HG02973 (cell line): Measurements from ENCODE around the gene AGBL4.
A peak's percentile ranks its signal among the peaks of the same experiment; 100 is the strongest.

Experiments
- ATAC-seq: cut with Tn5 transposase; IDR thresholded peaks from one replicate; pipeline ENCODE4 v1.9.1; 2021; ENCODE audit warnings: moderate library complexity; ENCODE audit not compliant: unreplicated experiment

AGBL4 gene

GRCh38 chr1:48619539-48619938, 1404.2 kb downstream of the AGBL4 start:
- ATAC-seq = no peak

- ATAC-seq = no peak
Observed at GRCh38 chr1:48617252-48617651, 1406.5 kb downstream of the AGBL4 start.

- ATAC-seq = no peak
Observed at GRCh38 chr1:48616710-48617109, 1407.0 kb downstream of the AGBL4 start.

- ATAC-seq = no peak
Observed at GRCh38 chr1:48611841-48612240, 1411.9 kb downstream of the AGBL4 start.

- no peak for ATAC-seq
Observed at GRCh38 chr1:48610628-48611542, 1412.9 kb downstream of the AGBL4 start.

- no peak for ATAC-seq
Observed at GRCh38 chr1:48608882-48609281, 1414.9 kb downstream of the AGBL4 start.

GRCh38 chr1:48603222-48603621, 1420.5 kb downstream of the AGBL4 start:
- no peak for ATAC-seq

- no peak for ATAC-seq
Observed at GRCh38 chr1:48602349-48602748, 1421.4 kb downstream of the AGBL4 start.

GRCh38 chr1:48600182-48600581, 1423.6 kb downstream of the AGBL4 start:
- ATAC-seq = no peak

- ATAC-seq = no peak
Observed at GRCh38 chr1:48597663-48598062, 1426.1 kb downstream of the AGBL4 start.

- no peak for ATAC-seq
Observed at GRCh38 chr1:48596046-48596445, 1427.7 kb downstream of the AGBL4 start.

GRCh38 chr1:48595613-48596012, 1428.1 kb downstream of the AGBL4 start:
- no peak for ATAC-seq

GRCh38 chr1:48592330-48592729, 1431.4 kb downstream of the AGBL4 start:
- no peak for ATAC-seq

GRCh38 chr1:48591181-48591580, 1432.6 kb downstream of the AGBL4 start:
- no peak for ATAC-seq

GRCh38 chr1:48588061-48588460, 1435.7 kb downstream of the AGBL4 start:
- ATAC-seq = no peak

GRCh38 chr1:48582408-48582807, 1441.3 kb downstream of the AGBL4 start:
- no peak for ATAC-seq

GRCh38 chr1:48581270-48581669, 1442.5 kb downstream of the AGBL4 start:
- no peak for ATAC-seq

- ATAC-seq = no peak
Observed at GRCh38 chr1:48576565-48576964, 1447.2 kb downstream of the AGBL4 start.

GRCh38 chr1:48572646-48573258, 1451.0 kb downstream of the AGBL4 start:
- ATAC-seq = peak; percentile 72

- no peak for ATAC-seq
Observed at GRCh38 chr1:48572134-48572533, 1451.6 kb downstream of the AGBL4 start.

- no peak for ATAC-seq
Observed at GRCh38 chr1:48571303-48571987, 1452.3 kb downstream of the AGBL4 start.

GRCh38 chr1:48570568-48570967, 1453.2 kb downstream of the AGBL4 start:
- ATAC-seq = no peak
